Neural cell (in vitro differentiated cells): ENCODE measurements around the gene HCRTR2.

Experiments
- EP300 ChIP-seq: fragments of 450-650 bp; conservative IDR thresholded peaks from 2 replicates; pipeline ENCODE4 v1.6.1; 2014; ENCODE audit warnings: antibody characterized with exemption, mild to moderate bottlenecking, moderate library complexity; ENCODE audit not compliant: poor library complexity, severe bottlenecking
- MXI1 ChIP-seq: fragments of 450-650 bp; conservative IDR thresholded peaks from 2 replicates; pipeline ENCODE4 v1.6.1; 2014; ENCODE audit warnings: antibody characterized with exemption, mild to moderate bottlenecking; ENCODE audit not compliant: poor library complexity, severe bottlenecking
- SMC3 ChIP-seq: fragments of 450-650 bp; conservative IDR thresholded peaks from 2 replicates; pipeline ENCODE4 v1.6.1; 2014; ENCODE audit warnings: antibody characterized with exemption, mild to moderate bottlenecking, moderate library complexity; ENCODE audit not compliant: poor library complexity
- TF ChIP-seq, protein P1 (sequence below): fragments of 450-650 bp; IDR thresholded peaks from 2 replicates; pipeline ENCODE4 v1.5.1; 2014; ENCODE audit warnings: antibody characterized with exemption, mild to moderate bottlenecking, moderate library complexity; ENCODE audit not compliant: poor library complexity, severe bottlenecking
- TF ChIP-seq, protein P2 (sequence below): IDR thresholded peaks from 2 replicates; pipeline ENCODE4 v1.6.1; 2012; ENCODE audit warnings: borderline replicate concordance

GRCh38 chr6:55265409-55266114, 91.2 kb downstream of the HCRTR2 start:
- TF ChIP-seq, protein P1, sequence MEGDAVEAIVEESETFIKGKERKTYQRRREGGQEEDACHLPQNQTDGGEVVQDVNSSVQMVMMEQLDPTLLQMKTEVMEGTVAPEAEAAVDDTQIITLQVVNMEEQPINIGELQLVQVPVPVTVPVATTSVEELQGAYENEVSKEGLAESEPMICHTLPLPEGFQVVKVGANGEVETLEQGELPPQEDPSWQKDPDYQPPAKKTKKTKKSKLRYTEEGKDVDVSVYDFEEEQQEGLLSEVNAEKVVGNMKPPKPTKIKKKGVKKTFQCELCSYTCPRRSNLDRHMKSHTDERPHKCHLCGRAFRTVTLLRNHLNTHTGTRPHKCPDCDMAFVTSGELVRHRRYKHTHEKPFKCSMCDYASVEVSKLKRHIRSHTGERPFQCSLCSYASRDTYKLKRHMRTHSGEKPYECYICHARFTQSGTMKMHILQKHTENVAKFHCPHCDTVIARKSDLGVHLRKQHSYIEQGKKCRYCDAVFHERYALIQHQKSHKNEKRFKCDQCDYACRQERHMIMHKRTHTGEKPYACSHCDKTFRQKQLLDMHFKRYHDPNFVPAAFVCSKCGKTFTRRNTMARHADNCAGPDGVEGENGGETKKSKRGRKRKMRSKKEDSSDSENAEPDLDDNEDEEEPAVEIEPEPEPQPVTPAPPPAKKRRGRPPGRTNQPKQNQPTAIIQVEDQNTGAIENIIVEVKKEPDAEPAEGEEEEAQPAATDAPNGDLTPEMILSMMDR = no peak
- TF ChIP-seq MXI1 (no peak), EP300 (no peak), SMC3 (no peak)
- TF ChIP-seq, protein P2, sequence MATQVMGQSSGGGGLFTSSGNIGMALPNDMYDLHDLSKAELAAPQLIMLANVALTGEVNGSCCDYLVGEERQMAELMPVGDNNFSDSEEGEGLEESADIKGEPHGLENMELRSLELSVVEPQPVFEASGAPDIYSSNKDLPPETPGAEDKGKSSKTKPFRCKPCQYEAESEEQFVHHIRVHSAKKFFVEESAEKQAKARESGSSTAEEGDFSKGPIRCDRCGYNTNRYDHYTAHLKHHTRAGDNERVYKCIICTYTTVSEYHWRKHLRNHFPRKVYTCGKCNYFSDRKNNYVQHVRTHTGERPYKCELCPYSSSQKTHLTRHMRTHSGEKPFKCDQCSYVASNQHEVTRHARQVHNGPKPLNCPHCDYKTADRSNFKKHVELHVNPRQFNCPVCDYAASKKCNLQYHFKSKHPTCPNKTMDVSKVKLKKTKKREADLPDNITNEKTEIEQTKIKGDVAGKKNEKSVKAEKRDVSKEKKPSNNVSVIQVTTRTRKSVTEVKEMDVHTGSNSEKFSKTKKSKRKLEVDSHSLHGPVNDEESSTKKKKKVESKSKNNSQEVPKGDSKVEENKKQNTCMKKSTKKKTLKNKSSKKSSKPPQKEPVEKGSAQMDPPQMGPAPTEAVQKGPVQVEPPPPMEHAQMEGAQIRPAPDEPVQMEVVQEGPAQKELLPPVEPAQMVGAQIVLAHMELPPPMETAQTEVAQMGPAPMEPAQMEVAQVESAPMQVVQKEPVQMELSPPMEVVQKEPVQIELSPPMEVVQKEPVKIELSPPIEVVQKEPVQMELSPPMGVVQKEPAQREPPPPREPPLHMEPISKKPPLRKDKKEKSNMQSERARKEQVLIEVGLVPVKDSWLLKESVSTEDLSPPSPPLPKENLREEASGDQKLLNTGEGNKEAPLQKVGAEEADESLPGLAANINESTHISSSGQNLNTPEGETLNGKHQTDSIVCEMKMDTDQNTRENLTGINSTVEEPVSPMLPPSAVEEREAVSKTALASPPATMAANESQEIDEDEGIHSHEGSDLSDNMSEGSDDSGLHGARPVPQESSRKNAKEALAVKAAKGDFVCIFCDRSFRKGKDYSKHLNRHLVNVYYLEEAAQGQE = no peak
